Stimulated activated CD8-positive, alpha-beta memory T cell treated with anti-CD3 and anti-CD28 coated beads, Interleukin-12 subunit alpha, Interleukin-12 subunit beta, amount 100 ng/mL, for 24 hours (primary cell): ENCODE data around the gene OR6S1.
"Not testable (repeated sequence)": the region's sequence is repeated elsewhere in the genome, so short reads cannot be mapped to it uniquely, and the experiment has no call there.

Experiments used
- DNase-seq: peaks from one replicate; pipeline ENCODE4 v3.0.0-alpha.2; 2020; ENCODE audit errors: extremely low read depth

OR6S1 gene

DNA sequence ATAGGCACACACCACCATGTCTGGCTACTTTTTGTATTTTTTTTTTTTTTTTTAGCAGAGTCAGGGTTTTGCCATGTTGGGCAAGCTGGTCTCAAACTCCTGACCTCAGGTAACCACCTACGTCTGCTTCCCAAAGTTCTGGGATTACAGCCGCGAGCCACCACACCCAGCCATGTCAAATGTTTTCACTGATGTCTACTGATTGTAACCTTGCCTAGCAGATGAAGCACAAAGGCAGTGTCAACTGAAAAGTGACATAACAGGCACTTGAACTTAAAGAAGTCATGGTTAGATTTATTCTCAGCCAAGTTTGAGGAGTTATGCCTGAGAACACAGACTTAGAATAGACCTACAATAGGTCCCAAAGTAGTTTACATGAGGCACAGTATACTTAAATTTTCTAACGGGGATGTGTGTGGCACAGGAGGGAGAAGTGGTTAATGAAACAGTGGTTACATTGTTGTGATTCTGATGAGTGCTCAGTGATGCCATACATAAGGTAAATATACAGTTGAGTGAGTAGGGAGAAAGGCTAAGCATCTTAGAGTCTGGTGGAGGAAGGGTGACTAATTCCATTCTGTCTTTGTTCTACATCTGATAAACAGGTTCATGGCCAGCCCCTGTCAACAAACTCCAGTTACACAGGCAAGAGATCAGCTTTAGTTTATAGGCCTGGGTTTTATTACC is 30.2 kb upstream of the OR6S1 start:
- no peak for DNase-seq

DNA sequence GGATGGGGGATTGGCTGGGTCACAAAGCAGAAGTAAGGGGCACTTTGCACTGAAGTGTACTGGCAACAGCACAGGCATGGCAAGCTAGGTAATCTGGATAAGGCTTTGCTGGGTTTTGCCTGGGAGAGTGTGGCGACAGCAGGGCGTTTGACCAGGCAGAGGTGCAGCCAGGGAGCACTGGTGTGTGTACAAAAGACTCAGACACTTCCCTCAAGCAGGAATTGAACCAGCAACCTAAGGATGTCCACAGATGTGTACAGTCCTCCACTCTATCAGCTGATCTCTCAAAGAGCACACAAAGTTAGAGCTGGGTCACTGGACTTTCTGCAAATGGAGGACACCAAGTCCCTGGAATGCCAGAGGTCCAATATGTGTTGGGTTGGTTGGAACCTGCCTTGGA is 27.5 kb upstream of the OR6S1 start:
- no peak for DNase-seq

DNA sequence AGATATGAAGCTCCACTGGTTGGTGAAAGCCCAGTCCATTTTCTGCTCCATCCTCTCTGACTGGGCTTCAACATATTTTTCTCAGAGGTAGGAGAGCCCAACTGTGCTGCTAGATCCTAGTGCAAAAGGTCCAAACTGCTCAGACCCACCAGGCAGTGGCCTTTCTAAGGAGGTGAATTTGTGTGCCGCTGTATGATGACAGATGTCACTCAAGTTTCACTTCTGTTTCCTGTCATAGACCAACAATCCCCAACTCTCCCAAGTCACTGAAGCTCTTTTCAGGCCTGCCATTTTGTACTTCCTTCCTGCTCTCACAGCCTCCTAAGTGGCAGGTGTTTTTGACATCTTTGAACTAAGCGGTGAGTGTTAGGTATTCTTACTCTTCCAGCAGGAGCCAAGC is 26.5 kb upstream of the OR6S1 start:
- no peak for DNase-seq

DNA sequence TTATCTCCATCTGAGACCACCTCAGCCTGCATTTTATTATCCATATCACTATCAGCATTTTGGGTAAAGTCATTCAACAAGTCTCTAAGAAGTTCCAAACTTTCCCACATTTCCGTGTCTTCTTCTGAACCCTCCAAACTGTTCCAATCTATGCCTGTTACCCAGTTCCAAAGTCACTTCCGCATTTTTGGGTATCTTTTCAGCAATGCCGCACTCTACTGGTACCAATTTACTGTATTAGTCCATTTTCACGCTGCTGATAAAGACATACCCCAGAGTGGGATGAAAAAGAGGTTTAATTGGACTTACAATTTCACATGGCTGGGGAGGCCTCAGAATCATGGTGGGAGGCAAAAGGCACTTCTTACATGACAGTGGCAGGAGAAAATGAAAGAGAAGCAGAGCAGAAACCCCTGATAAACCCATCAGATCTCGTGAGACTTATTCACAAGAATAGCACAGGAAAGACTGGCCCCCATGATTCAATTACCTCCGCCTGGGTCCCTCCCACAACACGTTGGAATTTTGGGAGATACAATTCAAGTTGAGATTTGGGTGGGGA is 25.0 kb upstream of the OR6S1 start:
- DNase-seq = not testable (repeated sequence)

DNA sequence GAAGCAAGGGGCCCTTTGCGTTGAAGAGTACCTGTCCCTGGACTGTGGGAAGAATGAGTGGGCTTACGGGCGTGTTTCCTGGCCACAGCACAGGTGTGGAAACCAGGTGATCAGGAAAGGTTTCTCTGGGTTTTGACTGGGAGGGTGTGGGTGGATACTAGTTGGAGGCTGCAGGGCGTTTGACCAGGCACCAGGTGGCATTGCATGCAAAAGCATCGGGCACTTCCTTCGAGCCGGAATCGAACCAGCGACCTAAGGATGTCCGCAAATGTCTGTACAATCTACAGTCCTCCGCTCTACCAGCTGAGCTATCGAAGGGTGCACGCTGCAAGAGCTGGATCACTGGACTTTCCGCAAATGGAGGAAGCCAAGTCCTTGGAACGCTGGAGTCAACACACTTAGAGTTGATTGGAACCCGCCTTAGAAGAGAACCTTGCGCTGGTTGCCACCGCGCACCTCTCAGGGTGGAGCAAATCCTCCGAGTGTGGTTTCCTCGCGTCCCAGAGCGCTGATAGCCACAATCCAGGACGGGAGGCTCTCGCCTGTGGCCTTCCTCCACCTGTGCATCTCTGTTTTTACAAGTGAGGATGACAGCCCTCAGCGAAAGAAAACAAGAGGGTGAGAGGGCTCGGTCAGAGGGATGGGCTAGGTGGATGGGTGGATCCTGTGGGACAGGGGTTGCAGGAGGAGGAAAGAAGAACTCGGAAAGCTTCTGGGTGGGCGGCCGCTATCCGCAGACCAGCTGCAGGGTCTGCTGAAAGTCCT is 21.7 kb upstream of the OR6S1 start:
- peak; percentile 51 for DNase-seq

DNA sequence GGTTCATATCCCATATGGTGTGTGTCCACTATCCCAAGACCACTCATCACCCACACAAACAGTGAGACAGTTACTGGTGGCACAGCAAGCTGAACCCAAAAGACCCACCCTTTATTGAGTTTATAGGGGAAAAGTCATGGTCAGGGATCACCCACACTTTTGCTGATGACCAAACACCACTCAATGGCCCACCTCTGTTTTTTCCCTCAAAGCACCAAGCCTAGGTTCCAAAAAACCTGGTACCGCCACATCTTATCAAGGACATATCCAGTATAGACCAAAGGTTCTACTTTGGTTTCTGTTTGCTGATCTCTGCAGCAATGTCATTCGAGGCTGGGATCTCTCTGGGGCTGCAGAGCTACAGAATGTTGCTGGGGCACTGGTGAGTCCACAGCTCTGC is 19.7 kb upstream of the OR6S1 start:
- no peak for DNase-seq

DNA sequence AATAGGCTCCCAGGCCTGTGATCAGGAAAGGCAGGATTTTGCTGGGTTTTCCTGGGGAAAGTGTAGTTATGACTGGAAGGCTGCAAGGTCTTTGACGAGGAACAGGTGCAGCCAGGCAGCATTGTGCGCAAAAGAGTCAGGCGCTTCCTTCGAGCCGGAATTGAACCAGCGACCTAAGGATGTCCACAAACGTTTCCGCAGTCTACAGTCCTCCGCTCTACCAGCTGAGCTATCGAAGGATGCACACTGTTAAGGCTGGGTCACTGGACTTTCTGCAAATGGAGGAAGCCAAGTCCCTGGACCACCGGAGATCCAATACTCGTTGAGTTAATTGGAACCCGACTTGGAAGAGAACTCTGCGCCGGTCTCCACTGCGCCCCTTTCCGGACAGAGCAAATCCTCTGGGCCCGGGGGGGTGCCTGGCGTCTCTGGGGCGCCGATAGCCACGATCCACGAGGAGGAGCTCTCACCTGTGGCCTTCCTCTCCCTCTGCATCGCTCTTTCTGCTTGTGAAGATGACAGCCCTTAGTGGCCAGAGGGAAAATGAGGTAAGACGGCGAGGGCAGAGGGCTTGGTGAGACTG is 18.4 kb upstream of the OR6S1 start:
- no peak for DNase-seq

DNA sequence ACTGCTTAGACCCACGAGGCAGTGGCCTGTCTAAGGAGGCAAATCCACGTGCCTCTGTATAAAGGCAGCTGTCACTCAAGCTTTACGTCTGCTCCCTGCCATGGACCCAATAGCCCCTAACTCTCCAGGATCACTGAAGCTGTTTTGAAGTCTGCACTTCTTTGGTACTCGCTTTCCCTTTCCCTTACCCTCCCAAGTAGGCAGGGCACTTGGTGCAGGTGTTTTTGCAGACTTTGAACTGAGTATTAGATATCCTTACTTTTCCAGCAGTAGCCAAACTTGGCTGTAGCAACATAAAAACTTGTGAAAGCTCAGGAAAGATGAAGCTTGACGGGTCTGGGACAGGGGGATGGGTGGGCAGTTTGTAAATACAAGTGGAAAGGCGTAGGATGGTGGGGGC is 17.8 kb upstream of the OR6S1 start:
- no peak for DNase-seq

DNA sequence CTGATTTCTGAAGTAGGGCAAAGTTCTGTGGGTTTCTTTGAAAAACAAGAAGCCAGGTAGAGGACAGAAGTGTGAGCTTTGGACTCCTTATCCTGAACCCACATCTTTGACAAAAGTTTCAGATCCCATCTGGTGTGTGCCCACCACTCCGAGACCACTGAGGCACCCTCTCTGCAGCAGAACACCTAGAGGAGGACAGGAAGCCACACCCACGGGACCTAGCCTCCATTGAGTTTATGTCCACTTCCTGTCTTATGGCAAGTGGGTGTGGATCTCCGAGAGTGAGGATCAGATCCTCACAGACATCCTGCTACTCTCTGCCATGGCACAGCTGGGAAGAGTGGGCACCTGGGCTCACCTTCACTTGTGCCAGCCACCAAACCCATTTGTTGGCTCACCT is 16.8 kb upstream of the OR6S1 start:
- no peak for DNase-seq

DNA sequence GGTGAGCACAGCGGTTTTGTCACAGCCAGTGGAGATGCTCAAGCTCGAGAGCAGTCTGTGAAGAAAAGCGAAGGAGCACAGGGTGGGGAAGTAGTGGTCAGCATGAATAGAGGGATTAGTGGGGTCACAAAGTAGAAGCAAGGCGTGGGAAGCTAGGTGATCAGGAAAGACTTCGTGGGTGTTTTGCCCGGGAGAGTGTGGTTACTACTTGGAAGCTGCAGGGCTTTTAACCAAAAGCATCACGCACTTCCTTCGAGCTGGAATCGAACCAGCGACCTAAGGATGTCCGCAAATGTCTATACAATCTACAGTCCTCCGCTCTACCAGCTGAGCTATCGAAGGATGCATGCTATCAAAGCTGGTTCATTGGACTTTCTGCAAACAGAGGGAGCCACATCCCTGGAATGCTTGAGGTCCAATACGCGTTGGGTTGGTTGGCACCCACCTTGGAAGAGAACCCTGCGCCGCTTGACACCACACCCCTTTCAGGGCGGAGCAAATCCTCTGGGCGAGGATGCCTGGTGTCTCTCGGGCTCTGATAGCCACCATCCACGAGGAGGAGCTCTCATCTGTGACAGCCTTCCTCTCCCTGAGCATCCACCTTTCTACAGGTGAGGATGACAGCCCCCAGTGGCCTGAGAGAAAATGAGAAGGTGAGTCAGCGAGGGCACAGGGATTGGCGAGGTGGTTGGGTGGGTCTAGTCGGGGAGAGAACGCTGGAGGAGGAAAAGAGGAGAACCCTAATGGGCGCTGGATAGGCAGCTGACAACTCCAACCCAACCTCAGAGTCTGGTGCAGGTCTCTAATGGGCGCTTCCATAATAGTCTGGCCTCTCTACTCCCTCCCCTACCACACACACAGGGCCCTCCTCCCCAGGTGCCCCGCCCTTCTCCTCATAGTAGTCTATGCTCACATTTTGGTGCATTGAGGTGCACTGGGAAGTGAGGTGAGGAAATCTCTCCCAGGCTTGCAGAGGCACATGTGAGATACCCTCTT is 16.0 kb upstream of the OR6S1 start:
- DNase-seq = no peak

DNA sequence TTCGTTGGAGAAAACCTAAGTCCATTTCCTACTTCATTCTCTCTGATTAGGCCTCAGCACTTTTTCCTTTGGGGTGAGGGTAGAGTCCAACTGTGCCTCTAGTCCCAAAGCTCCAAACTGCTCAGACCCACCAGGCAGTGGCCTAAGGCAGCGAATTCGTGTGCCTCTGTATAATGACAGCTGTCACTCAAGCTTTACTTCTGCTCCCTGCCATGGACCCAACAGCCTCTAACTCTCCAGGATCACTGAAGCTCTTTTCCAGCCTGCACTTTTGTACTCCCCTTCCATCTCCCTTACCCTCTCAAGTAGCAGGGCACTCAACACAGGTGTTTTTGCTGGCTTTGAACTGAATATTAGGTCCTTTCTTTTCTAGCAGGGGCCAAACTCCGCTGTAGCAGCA is 14.8 kb upstream of the OR6S1 start:
- DNase-seq = no peak

DNA sequence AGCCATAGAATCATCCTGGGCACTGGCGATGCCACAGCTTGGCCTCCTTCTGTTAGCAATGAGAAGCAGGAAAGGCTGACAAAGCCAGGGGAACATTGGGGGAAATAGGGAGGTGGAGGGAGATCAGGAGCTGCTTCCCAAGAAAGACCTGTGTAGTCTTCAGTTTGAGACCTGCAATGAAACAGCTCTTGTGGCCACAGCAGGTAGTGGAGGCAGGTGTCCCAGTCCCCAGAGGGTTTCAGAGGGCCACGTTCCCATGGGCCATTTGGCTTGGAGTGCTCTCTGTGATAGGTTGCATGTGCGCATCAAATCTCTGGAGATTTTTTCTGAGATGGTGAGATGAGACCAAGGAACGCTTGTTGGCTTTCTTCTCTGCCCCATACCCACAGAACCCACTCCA is 14.4 kb upstream of the OR6S1 start:
- no peak for DNase-seq

DNA sequence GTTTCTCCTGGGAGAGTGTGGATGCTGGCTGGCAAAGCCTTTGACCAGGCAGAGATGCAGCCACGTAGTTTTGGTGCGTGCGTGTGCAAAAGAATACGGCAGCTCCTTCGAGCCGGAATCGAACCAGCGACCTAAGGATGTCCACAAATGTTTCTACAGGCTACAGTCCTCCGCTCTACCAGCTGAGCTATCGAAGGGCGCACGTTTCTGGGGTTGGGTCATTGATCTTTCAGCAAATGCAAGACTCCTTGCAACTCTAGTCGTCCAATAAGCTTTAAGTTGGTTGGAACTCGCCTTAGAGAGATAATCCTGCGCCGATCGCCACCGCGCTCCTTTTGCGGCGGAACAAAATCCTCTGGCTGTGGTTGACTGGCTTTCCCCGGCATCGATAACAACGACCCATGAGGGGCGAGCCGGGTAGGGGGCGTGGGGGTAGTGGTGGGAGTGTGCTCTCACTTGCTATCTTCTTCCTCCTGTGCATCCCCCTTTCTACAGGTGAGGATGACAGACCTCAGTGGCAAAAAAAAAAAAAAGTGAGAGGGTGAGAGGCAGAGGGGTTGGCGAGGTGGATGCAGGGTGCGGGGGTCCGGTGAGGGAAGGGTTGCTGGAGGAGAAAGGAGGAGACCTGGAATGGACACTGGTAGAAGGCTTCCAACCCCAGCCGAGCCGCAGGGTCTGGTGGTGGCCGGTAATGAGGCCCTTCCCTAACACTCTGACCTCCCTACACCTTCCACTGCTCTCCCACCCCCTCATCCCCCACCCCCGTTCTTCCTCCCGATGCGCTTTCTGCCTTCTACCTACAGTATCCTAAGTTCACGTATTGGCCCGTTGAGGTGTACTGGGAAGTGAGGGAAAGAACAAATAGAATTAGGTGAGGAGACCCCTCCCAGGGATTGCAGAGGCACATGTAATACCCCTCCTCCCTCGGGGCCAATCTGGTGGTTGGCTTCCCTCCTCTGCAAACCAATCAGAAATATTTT is 11.8 kb upstream of the OR6S1 start:
- DNase-seq = no peak

DNA sequence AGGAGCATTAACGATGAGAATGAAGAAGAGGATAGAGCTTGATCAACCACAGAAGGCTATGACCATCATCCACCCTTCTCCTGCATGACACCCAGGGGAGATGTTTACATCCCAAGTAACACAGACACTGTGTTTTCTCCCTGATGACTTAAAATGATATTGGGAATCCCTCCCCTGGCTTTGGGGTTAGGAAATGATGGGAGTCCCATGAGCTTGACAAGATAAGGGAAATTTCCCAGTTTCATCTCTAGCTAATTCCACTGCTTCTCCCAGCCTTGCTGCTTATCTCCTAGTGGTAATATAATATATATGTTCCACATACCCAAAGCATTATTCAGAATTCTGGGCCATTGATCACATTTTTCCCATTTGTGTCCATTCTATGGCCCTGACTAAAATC is 4.0 kb upstream of the OR6S1 start:
- no peak for DNase-seq

DNA sequence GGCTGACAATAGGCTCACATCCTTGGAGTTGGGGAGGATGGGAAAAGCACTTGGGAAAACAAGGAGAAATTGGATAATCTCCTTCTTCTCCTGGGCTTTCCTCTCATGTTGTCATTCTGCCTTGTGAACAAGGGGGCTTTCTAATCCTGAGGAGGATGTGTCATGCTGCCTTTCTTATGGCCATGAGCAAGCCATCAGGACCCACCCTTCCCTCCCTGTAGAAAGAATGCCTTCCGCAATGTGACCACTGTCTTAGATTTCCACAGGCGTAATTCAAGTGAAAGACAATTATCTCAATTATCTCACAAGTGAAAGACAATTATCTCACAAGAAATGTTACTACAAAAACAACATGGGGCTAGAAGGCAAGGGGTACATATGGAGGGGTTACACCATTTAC is 3.0 kb upstream of the OR6S1 start:
- no peak for DNase-seq

DNA sequence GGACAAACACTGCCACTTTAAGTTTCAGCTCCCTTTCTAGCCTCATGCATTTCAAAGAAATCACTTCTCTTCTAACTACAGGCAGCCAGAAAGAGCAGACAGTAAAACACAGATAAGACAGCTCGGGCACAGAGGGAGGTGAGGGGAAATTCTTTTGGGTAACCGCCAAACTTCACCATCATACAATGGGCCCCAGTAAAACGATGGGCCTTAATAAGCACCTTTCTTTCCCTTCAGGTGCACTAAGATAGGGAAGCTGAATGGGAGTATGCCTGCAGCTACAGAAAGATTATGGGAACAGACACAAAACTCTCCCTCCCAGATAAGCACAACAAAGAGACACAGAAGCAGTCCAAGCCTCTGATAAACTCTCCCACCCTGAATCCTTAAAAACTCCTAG is 1.3 kb upstream of the OR6S1 start:
- DNase-seq = not testable (repeated sequence)

DNA sequence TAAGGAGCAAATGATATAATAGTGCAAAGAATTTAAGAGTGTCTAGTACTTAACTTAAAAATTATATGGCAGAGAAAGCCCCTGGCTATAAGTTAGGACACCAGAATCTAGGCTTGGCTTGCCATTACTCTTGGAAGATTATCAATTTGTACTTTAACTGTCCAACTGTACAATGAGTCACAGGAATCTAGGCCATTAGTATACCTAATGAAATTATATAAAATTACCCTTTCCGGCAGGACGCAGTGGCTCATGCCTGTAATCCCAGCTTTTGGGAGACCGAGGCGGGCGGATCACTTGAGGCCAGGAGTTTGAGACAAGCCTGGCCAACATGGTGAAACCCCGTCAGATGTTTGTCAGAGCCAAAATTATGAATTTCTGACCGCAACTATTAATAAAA is 691 bp upstream of the OR6S1 start:
- DNase-seq = no peak

DNA sequence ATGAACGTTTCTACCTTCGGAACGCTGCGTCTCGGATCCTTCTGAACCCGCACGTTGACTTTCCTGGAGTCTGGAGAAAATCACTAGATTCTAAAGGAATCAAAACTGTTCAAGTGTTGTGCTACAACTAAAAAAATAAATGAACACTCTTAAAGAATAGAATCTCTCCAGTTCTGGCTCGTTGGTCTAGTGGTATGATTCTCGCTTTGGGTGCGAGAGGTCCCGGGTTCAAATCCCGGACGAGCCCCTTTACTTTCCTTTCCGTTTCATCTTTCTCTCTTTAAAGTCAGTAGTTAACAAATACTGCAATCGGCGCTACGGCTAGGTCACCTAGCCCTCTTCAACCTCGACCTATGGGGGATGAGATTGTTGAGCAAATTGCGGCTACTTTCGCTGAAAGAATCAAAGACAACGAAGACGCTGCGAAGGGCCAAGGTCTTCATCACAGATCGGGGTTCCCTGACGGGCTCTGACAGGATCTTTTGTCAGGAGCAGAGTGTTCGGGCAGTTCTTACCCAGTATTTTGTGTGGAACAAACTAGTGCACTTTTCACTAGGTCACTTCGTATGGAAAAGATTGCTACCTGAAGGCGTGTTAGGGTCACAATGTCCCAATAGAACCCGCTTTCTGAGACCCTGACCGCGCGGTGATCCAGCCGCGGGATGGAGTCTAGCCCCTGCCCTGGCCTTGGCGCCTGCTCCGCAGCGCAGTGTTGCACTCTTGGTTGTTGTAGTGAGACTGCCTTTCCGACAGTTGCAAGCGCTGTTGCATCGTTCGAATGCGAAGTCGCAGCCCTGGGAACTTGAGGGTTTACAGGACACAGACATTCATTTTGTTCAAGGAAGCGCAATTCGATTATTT is 8.4 kb downstream of the OR6S1 start:
- DNase-seq = no peak

DNA sequence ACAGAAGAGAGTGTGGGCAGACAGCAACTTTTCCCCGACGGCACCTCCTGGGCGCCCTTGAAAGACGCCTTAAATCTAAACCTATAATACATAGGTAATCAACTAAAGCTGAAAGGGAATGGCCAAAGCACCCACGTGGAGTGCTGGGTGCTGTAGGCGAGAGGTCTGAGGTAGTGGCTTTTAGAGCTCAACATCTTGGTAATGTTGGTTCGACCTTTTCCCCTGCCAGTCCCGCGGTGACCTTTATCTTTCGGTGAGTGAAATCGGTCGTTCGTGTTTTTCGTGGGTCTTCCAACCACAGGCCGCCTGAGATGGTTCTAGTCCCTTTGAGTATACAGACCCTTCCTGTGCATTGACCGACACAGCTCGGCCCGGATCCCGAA is 9.1 kb downstream of the OR6S1 start:
- DNase-seq = no peak
